ENCODE data around the gene TMEM132D. TPM values are rescaled to one million over a fixed set of nuclear protein-coding genes. Genes with fewer than 3 reads are reported as not detected.
"Not testable (repeated sequence)": the region's sequence is repeated elsewhere in the genome, so short reads cannot be mapped to it uniquely, and the experiment has no call there.

TMEM132D gene
- polyA plus RNA-seq, 1 donor = 1.2 TPM

DNA sequence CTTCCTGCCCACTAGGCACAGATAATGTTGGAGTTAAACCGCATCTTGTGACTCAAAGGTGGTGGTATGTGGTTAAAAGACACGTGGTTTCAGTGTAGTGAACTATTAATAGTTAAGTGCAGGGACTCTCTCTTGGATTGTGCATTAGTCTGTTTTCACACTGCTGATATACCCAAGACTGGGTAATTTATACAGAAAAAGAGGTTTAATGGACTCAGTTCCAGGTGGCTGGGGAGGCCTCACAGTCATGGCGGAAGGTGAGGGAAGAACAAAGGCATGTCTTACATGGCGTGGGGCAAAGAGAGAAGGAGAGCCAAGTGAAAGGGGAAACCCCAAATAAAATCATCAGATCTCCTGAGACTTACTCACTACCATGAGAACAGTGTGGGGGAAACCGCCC, 688.3 kb downstream of the TMEM132D start:
- DNase-seq = no peak

- DNase-seq = no peak
Measured at GRCh38 chr12:129213551-129213950, 690.3 kb downstream of the TMEM132D start.

GRCh38 chr12:129211862-129212630, 691.8 kb downstream of the TMEM132D start:
- DNase-seq = no peak

- no peak for DNase-seq
Measured at GRCh38 chr12:129208566-129208965, 695.3 kb downstream of the TMEM132D start.

DNA sequence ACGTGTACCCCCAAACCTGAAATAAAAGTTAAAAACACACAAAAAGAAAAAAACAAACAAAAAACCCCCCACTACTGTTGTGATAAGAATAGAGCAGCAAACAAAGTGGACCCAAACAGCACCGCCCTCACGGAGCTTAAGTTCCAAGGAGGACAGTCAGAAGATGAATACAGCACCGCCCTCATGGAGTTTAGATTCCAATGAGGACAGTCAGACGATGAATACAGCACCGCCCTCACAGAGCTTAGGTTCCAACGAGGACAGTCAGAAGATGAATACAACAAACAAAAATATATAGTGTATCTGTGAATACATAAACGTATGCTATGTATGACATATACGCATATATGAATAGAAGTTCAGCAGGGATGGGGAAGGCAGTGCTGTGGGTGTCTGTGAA, 696.7 kb downstream of the TMEM132D start:
- DNase-seq = no peak

DNA sequence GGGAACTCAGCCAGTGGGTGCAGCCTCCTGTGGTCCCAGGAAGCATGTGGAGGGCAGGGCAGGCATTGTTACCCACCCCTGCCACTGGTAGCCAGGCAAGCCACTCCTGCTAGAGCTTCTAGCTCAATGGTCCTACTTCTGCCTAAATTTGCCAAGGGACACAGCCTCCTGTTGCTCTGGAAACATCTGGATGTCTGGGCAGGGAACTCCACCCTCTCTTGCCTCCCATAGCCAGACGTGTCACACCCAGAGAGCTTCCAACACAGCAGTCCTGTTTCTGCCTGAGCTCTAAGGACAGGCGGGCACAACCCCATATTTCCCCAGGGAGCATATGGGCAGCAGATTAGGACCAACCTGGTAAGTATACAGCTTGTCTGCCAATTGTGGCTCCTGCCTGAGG, 700.4 kb downstream of the TMEM132D start:
- DNase-seq = no peak

GRCh38 chr12:129202109-129202814, 701.6 kb downstream of the TMEM132D start:
- DNase-seq = no peak

DNA sequence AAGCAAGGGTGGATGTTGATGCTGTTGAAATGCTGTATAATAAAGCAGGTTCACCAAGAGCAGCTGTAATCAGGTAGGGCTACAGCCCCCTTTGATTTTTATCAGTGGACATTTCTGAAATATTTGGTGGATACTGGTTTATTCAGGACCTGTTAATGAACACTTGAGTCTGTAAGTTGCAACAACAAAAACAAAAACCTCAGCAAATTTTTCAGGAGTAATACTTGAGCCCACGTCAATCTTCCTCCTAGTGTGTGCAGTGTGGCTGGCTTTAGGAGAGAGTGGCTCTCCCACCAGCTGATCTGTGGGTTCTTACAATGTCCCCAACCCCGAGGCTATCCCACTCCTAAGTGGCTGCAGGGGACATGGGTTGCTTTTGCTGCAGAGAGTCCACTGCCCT, 702.8 kb downstream of the TMEM132D start:
- DNase-seq = no peak

DNA sequence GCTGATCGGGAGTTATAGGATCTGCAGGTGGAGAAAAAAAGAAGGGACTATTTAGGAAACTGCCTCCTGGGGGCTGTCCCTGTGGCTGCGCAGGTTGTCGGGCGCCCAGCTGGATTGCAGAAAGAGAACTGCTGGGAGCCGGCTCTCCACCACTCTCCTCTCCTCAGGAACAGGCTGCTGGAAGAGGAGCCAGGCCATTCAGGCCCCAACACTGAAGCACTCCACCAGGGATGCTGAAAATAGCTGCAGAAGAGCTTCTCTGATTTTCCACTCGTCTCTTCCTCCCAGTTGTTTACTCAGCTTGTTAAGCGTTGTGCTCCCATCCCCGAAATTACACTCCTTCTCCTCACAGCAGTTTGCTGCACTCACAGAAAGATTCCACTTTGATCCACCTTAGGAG, 703.2 kb downstream of the TMEM132D start:
- no peak for DNase-seq

DNA sequence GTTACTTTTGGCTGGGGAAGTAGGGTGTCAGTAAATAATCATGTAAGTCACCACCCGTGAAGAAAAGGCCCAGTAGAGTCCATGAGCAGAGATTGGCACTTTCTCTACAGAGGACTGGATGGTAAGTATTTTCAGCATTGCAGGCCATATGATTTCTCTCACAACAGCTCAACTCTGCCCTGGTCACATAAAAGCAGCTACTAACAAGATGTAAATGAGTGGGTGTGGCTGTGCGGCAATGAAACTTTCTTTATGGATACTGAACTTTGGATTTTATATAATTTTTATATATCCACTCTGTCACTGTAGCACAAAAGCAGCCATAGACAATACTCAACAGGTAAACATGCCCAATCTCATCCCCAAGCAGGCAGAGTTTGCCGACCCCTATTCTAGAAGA, 706.9 kb downstream of the TMEM132D start:
- DNase-seq = no peak

GRCh38 chr12:129195081-129195480, 708.7 kb downstream of the TMEM132D start:
- DNase-seq = no peak

DNA sequence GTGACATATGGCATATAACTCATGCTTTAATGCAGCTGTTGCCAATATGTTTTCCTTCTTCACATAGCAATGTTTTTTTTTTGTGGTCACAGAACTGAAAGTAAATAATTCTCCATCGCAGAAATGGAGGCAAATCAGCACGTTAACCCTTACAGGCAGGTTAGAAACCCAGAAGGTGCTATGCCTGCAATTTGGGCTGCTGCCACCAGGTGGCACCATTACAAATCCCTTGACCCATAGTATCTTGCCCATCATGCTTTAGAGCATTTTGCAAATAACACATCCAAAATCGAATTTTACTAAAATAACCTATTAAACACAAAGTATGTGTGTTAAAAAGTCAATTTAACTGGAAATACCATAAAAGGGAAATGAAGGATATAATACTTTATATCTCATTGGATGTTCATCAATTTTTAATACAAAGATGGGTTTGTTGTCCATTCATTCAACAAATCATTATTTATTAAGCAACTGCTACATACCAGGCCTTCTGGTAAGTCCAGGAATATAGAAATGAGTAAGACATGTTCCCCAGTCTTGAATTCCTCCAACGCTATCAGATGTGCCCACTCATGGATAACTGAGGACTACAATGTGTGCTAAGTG, 710.5 kb downstream of the TMEM132D start:
- no peak for DNase-seq

DNA sequence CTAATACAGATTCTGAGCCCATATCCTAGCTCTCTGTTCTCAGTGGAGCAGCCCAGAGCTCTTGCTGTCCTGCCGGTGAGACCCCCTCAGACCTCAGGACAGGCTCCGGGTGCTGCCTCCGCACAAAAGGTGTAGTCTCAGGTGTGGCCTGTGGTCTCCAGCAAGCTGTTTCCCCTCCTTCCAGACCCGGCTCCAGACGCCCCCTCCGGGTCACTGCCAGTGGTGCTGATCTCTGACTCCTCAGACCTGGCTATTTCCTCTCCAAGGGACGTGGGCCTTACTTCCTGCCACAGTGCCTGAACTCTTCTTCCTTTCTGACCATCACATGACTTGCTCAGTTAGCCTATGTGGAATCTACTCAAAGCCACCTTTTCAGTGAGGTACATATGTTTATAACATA, 713.0 kb downstream of the TMEM132D start:
- DNase-seq = no peak

DNA sequence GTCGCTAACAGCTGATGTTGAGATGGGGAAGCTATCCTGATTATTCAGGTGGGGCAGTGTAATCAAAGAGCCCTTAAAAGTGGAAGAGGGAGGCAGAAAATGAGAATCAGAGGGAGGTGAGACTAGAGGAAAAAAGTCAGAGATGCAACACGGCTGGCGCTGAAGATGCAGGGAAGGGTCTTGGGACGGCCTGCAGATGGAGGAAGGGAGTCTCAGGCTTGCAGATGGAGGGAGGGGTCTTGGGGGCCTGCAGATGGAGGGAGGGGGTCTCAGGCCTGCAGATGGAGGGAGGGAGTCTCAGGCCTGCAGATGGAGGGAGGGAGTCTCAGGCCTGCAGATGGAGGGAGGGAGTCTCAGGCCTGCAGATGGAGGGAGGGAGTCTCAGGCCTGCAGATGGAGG, 713.9 kb downstream of the TMEM132D start:
- DNase-seq = not testable (repeated sequence)

DNA sequence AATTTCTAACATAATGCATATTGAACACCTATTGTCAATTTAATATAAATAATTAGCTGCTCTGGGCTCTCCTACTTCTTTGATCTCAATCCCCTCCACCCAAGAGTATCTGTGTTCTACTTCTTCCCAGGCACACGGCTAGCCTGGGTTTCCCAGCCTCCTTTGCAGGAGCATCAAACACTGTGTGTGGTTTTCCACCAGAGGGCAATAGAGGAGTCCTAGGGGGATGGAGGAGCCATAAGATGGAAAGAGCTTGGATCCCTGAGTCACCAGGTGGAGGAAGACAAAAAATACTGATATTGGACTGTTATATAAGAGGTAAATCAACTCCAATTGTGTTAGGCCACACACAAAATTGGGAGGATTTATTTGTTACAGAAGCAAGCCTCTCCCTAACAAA, 716.9 kb downstream of the TMEM132D start:
- no peak for DNase-seq

DNA sequence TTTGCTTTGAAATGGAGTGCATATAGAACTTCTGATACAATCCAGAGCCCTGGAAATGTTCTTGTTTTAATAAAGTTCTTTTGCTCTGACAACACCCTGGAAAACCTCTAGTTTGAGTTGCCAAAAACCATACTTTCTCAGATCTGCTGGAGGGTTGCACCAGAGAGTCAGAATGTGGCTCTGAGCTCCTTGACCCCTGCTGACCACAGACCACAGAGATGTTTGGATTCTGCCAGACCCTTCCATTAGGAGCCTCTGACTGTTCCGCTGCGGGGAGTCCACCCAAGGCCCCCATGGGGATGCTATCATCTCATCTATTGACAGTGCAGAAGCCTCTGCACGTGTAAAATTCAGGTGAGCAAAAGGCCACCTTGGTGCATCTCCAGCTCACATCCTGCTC, 718.0 kb downstream of the TMEM132D start:
- DNase-seq = no peak

DNA sequence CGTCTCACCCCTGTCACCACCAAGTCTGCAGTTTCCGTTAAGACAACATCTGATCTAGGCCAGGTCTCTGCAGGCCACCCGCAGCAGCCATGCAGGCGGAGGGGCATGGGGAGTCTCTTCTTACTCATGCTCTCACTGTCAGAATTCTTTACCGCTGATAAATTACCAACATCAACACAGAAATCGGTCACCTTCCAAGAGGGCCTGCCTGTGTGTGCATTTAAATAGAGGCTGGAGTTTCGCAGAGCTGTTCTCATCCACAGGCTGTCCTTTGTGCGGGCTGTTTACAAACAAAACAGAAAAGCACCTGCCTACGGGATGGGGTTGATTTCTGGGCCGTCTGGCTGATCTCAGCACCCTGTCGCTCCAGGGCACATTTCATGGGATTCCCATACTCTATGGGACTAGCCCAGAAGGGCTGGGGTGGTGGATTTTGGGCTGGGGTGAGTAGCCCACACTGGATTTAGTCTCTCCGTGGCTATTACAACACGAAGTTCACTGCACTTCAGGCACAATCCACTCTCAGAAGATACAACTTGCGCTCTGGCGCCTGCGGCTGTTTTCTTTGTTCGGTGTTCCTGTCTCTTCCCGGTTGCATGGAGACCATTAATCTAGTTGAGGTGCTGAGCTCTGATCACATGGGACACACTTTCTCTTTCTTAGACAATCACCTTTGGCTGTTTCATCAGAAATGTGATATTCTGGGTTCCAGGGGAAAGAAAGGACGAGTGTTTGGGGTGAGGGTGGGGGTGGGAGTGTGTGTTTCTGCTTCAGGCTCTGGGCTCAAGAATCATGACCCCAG, 719.5 kb downstream of the TMEM132D start:
- DNase-seq = no peak

GRCh38 chr12:129179941-129180553, 723.8 kb downstream of the TMEM132D start:
- DNase-seq = no peak

GRCh38 chr12:129169928-129170327, 733.9 kb downstream of the TMEM132D start:
- DNase-seq = no peak

- no peak for DNase-seq
Measured at GRCh38 chr12:129163861-129164260, 740.0 kb downstream of the TMEM132D start.

GRCh38 chr12:129163461-129163860, 740.4 kb downstream of the TMEM132D start:
- DNase-seq = no peak

DNA sequence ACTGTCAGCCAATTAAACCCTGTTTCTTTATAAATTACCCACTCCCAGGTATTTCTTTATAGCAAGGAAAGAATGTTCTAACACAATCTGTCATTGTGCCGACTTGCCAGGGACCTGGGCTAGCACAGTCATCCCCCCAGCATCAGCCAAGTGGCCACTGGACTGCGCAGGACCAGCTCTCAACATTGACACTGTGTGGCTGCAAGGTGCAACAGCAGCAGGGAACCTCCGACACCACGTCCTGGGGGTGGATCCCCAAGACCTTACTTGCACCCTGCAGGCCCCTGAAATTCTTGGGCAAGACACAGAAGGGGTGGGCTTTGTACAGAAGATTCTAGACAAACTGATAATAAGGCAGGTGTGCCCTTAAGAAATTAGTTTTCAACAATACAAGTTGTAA, 741.0 kb downstream of the TMEM132D start:
- DNase-seq = no peak

DNA sequence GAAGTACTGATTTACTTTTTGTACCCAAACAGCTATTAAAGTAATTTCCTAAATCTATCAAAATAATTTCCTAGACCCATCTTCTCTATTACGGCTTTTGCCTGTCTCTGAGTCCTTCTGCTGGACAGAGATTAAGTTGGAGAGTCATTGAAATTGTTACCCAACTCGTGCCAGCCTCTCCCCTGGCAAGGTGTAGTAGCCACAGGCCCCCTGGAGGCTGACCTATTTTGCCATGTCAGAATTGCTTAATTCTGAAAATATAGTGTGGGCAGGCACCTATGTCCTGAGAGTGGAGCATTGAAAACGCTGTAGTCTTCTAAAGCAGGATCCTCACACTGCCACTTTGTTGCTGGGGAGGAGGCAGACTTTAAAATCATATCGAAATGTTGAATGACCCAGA, 742.3 kb downstream of the TMEM132D start:
- DNase-seq = no peak
